D721Med (cell line): ENCODE results near the gene KRT5.
"Not testable (repeated sequence)": the region's sequence is repeated elsewhere in the genome, so short reads cannot be mapped to it uniquely, and the experiment has no call there.

Experiments
- DNase-seq: peaks from one replicate; pipeline ENCODE4 v3.0.0; 2011; ENCODE audit warnings: low spot score; ENCODE audit not compliant: insufficient read length
- FAIRE-seq: peaks from 2 replicates; lab custom pipeline; 2011; peaks lifted over from hg19 to GRCh38; lab: Jason Lieb, UNC
- CTCF ChIP-seq: IDR thresholded peaks from 2 replicates; pipeline ENCODE4 v1.5.1; 2012; ENCODE audit warnings: mild to moderate bottlenecking, control low read depth; ENCODE audit not compliant: insufficient read depth; ENCODE audit errors: missing control alignments

The KRT5 gene

GRCh38 chr12:52513736-52514135, 6.5 kb downstream of the KRT5 start:
- DNase-seq = no peak
- FAIRE-seq = no peak
- TF ChIP-seq CTCF = no peak

GRCh38 chr12:52508211-52508610, 12.0 kb downstream of the KRT5 start:
- FAIRE-seq (no peak), DNase-seq (no peak)
- no peak for TF ChIP-seq CTCF

- FAIRE-seq (no peak), DNase-seq (no peak)
- peak; percentile 48 for TF ChIP-seq CTCF
These were observed 13.1 kb downstream of the KRT5 start for GRCh38 chr12:52506858-52507715.

- TF ChIP-seq CTCF = no peak
- FAIRE-seq (no peak), DNase-seq (no peak)
These were observed 17.3 kb downstream of the KRT5 start for GRCh38 chr12:52502877-52503276.

- FAIRE-seq (no peak), DNase-seq (no peak)
- no peak for TF ChIP-seq CTCF
These were observed 18.7 kb downstream of the KRT5 start for GRCh38 chr12:52501490-52501889.

- not testable (repeated sequence) for DNase-seq, FAIRE-seq
These were observed 19.6 kb downstream of the KRT5 start for GRCh38 chr12:52500574-52500973.

GRCh38 chr12:52499806-52500560, 20.2 kb downstream of the KRT5 start:
- TF ChIP-seq CTCF = no peak
- FAIRE-seq = no peak
- no peak for DNase-seq
